Measurements from ENCODE around the gene NCL. TPM values are rescaled to one million over a fixed set of nuclear protein-coding genes. Genes with fewer than 3 reads are reported as not detected.

The NCL gene
- total RNA-seq, 4 donors from 2014 or later, result 83.9 to 126 (median 97.0) TPM

DNA sequence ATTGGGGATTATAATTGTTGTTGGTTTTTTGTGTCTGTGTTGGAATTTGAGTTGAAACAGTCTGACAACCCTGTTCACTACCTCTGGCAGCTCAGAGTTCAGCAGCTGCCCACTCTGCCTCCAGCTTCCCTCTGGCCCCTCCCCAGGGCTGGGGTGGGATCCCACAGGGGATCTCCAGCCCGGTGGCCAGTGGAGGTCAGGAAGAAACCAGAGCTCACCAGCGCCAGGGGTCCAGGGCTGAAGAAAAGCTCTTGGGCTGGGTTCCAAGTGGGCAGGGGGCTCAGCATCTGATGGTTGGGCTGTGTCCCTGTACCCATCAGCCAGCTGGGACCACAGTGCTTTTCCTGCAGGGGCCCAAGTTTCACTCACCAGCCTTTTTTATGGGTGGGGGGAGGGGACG, 16.5 kb upstream of the NCL start:
- Histone ChIP-seq H3K4me3 (replicated peaks in 1 of 3) (no peak overlapping the region), H3K9me3 (no peaks in the 10 kb centered on the region), H3K4me1 (peaks cover 0 to 8% of the 10 kb centered on the region in 2 donors), H3K36me3 (no peaks in the 10 kb centered on the region), H3K27me3 (no peaks in the 10 kb centered on the region), H3K27ac (no peak overlapping the region)
- intact Hi-C loops (cut with DNase I), result loop anchor here (5.0 kb wide), 1 partner anchor 77 kb away; no protein-coding TSS in a partner anchor
- DNase-seq, result no peak
- 60 to 85% methylated on average over 2 to 3 of the region's 3 CpGs for WGBS, 2 donors
- TF ChIP-seq CTCF (IDR thresholded peaks at IDR 0.05), result no peak
- no peak for TF ChIP-seq POLR2A (IDR thresholded peaks at IDR 0.05)

- Histone ChIP-seq H3K27ac (no peak overlapping the region), H3K9me3 (no peaks in the 10 kb centered on the region), H3K36me3 (no peaks in the 10 kb centered on the region), H3K4me1 (peaks cover 0 to 8% of the 10 kb centered on the region in 2 donors), H3K27me3 (no peaks in the 10 kb centered on the region), H3K4me3 (replicated peaks in 1 of 3) (no peak overlapping the region)
- WGBS, 2 donors, result 87 to 91% methylated on average over 9 of the region's 9 CpGs
- intact Hi-C loops (cut with DNase I), result no loop called here
- TF ChIP-seq CTCF (IDR thresholded peaks at IDR 0.05) (no peak), POLR2A (IDR thresholded peaks at IDR 0.05) (no peak)
- no peak for DNase-seq
These were observed 15.2 kb upstream of the NCL start for GRCh38 chr2:231479455-231479854.

- Histone ChIP-seq H3K27ac (no peak overlapping the region), H3K9me3 (no peaks in the 10 kb centered on the region), H3K4me1 (no peaks in the 10 kb centered on the region), H3K27me3 (no peaks in the 10 kb centered on the region), H3K4me3 (replicated peaks in 1 of 3) (no peak overlapping the region), H3K36me3 (no peaks in the 10 kb centered on the region)
- 86 to 91% methylated on average over 3 of the region's 3 CpGs for WGBS, 2 donors
- TF ChIP-seq POLR2A (IDR thresholded peaks at IDR 0.05) (no peak), CTCF (IDR thresholded peaks at IDR 0.05) (no peak)
- intact Hi-C loops (cut with DNase I), result no loop called here
- no peak for DNase-seq
These were observed 12.6 kb upstream of the NCL start for GRCh38 chr2:231476920-231477319.

- Histone ChIP-seq H3K9me3 (no peaks in the 10 kb centered on the region), H3K36me3 (no peaks in the 10 kb centered on the region), H3K4me1 (no peaks in the 10 kb centered on the region), H3K27me3 (no peaks in the 10 kb centered on the region), H3K4me3 (replicated peaks in 1 of 3) (no peak overlapping the region), H3K27ac (no peak overlapping the region)
- no peak for DNase-seq
- no peak for TF ChIP-seq POLR2A (IDR thresholded peaks at IDR 0.05)
- TF ChIP-seq CTCF (IDR thresholded peaks at IDR 0.05), result no peak
- intact Hi-C loops (cut with DNase I), result no loop called here
- WGBS, 2 donors, result 75 to 79% methylated on average over 3 of the region's 3 CpGs
These were observed 11.7 kb upstream of the NCL start for GRCh38 chr2:231475965-231476364.

GRCh38 chr2:231472816-231473215, 8.5 kb upstream of the NCL start:
- H3K4me1 ChIP-seq, result no peaks in the 10 kb centered on the region
- intact Hi-C loops (cut with DNase I), result no loop called here
- 80 to 92% methylated on average over 3 of the region's 3 CpGs for WGBS, 2 donors
- H3K27ac ChIP-seq, result no peak overlapping the region
- H3K36me3 ChIP-seq, result no peaks in the 10 kb centered on the region
- no peak overlapping the region for H3K4me3 ChIP-seq (replicated peaks in 1 of 3)
- H3K27me3 ChIP-seq, result no peaks in the 10 kb centered on the region
- H3K9me3 ChIP-seq, result no peaks in the 10 kb centered on the region
- DNase-seq, result no peak
- TF ChIP-seq POLR2A (IDR thresholded peaks at IDR 0.05), result no peak
- no peak for TF ChIP-seq CTCF (IDR thresholded peaks at IDR 0.05)

Data from thyroid gland (tissue), 4 donors.